NCI-H345 treated with DMSO at 0.1 percent for 48 hours (cell line): ENCODE results near the gene NR4A3.
"Not testable (repeated sequence)": the region's sequence is repeated elsewhere in the genome, so short reads cannot be mapped to it uniquely, and the experiment has no call there.

Experiments used
- DNase-seq: peaks from one replicate; lab custom pipeline; 2025; ENCODE audit not compliant: unreplicated experiment; lab: John Stamatoyannopoulos, UW

The NR4A3 gene

DNA sequence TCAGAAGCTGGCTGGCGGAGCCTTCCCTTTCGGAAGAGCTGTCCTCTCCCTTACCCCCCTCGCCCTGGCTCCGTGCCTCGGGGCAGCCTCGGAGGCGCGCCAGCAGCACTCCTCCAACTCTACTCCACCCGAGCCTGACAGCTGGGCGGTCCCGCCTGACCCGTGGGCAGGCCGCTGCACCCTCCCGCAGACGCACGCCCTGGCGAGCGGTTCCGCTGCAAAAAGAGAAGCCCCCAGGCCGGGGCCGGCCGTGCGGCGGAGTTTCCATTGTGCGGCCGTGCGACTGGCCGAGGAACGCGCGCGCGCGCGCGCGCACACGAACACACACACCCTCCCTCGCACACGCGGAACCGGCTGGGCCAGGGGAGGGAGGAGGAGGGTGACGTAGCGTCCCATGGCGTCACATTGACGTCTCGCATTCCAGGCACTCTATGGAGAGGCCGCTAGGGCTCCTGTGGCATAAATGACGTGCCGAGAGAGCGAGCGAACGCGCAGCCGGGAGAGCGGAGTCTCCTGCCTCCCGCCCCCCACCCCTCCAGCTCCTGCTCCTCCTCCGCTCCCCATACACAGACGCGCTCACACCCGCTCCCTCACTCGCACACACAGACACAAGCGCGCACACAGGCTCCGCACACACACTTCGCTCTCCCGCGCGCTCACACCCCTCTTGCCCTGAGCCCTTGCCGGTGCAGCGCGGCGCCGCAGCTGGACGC, at the start of gene NR4A3:
Gene NR4A3 (plus strand): TSS at position 490 of the 713 bp plus-strand sequence. CDS start 6,158 bp downstream, outside the sequence.
- DNase-seq: peak; percentile 79

DNA sequence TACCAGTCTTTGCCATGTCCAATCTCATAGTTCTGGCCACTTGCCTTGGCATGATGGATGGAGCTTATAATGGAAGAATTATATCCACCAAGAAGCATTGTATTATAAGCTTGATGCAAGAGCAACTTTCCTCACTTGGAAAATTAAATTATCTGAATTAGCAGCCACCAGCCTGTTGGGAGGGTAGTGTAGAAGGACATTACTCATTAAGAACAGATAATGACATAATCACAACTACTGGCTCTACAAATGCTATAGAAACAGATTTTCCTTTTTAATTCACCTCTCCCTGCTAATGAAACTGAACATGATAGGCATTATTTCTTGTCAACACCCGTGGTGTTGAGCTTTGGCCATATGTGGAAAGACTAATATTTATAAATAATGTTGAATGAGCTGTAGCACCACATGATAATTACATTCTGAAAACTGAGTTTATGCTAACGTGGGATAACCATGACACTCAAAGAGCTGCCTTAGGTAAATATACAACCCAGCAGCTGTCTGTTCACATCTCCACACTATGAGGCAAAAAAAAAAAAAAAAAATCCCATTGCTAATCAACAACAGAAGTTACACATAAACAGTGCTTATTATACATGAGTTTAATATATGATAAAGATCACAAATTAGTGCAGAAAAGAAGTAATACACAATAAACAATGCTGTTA, 48.1 kb upstream of the NR4A3 start:
- DNase-seq: no peak

DNA sequence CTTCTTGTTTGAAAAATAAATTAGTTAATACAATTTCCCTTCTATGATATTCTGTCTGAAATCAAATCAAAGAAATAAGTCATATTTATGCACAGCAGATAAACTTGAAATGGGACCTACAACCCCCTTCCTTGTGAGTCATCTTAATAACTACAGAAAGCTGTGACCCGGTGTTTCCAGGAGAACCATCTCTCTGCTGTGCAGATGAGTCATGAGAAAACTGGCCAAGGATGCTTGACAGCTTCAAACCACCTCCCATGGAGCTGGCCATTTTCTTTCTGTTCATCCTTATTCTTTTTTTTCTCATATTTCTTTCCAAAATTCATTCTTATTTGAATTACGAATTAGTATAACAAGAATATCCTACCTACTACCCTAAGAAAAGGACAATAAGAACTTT, 43.4 kb upstream of the NR4A3 start:
- no peak for DNase-seq

DNA sequence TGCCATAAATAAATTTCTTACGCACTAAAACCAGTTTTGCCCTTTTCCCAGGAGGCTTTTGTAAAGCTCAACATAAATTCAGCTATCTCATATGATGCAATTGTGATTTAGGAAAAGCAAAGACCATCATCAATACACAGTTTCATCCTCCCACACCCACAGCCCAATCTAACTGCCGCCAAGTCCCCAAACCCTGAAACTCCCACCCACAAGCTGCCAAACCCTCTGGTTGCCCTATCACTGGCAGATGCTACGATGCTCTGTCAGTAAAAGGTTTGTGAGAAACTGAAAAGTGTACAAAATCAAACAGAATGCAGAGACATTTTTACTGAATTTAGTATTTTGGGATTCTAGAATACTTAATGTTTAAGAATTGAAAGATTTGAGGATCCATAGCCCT, 42.8 kb upstream of the NR4A3 start:
- DNase-seq: no peak

DNA sequence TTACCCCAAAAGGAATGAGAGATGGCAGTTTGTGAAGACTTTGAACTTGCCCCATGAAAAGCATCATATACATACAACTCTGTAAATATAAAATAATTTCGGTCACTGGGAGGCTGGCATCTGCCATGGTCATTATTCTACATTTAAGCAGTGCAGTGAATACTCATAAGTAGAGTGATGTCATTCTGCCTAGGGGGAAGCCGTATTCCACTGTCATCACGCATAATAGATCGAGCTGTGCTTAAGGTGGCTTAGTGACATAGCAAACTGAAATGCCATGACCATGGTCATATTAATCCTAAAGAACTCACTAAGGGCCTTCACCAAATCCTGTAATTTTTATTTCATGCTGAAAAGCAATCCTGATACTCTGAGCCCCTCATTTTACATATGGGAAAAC, 42.4 kb upstream of the NR4A3 start:
- DNase-seq: no peak

DNA sequence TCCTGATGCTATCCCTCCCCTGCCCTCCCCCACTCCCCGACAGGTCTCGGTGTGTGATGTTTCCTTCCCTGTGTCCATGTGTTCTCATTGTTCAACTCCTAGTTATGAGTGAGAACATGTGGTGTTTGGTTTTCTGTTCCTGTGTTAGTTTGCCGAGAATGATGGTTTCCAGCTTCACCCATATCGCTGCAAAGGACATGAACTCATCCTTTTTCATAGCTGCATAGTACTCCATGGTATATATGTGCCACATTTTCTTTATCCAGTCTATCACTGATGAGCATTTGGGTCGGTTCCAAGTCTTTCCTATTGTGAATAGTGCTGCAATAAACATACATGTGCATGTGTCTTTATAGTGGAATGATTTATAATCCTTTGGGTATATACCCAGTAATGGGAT, 39.3 kb upstream of the NR4A3 start:
- DNase-seq: not testable (repeated sequence)

DNA sequence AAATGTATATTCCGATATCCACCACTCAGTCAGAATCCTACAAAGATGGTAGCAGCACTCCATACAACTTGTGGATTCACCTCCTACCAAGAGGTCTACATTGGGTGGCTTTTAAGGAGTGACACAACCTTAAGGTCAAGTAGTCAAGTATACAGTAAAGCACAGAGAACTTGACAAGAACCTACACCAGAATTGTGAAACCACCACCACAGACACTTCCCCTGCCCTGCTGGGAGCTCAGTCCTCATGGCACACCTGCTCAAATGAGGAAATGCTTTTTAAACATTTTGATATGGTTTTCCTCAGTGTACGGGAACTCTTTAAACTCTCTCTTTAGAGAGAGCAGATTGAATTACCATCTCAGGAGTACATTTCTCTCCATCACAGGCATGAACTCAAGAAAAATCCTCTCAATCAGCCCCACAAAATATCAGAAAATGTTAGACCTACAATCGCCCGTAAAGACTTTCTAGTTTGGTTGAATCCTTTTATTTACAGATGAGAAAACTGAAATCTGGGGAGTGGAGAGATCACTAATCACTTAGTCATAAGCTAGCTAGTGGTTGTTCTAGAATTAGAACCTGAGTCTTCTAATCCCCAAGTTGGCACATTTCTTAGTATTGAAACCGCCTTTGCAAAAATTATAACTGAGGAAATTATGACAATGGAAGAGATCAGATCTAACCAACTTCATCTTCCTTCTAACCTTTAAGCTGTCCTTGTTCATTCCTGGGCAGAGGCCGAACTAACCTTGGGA, 38.5 kb upstream of the NR4A3 start:
- no peak for DNase-seq

DNA sequence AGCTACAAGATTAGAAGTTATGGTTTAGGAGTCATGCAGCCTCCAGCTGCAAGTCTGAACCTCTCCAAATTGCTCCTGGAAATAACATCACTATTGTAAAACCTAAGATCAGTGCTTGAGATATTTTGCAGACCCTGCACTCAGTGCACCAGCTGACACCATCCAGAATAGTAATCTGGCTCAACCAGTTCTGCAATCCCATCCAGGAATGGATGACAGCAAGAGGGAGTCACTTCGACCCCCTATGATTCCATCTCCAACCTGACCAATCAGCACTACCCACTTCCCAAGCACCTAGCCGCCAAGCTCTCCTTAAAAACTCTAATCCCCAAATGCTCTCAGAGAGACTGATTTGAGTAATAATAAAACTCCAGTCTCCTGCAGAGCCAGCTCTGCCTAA, 37.9 kb upstream of the NR4A3 start:
- DNase-seq: no peak

DNA sequence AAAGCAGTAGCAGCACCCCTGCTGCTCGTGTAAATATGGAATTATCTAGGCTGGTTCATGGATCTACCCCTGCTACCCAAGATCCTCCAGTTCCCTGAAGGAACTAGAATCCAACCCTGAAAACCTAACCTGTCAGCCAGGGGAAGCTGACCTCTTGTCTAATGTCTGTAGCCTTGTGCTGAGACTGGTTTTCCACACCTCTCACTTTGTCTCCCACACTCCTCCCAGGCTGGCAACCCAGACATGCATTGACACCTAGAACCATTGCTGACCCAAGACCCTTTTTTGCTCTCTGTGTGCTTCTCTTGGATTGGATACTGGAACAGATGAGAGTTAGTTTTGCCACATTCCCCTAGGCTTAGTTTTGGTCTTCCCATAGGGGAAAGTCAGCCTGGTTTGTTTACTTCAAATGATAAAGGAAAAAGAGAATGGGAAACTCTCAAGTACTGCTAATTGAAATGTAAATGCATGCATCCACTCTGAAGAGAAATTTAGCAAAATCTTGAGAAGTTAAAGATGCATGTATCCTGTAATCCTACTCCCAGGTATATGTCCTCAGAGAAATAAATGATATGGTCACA, 36.6 kb upstream of the NR4A3 start:
- no peak for DNase-seq

DNA sequence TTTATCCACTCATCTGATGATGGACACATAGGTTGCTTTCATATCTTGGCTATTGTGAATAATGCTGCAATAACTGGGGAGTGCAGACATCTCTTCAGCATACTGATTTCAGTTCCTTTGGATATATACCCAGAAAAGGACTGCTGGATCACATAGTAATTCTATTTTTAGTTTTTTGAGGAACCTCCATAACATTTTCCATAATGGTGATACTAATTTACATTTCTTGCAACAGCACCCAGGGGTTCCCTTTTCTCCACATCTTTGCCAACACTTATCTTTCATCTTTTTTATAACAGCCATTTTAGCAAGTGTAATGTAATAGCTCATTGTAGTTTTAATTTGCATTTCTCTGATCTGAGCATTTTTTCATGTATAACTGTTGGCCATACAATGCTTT, 34.1 kb upstream of the NR4A3 start:
- DNase-seq: no peak

DNA sequence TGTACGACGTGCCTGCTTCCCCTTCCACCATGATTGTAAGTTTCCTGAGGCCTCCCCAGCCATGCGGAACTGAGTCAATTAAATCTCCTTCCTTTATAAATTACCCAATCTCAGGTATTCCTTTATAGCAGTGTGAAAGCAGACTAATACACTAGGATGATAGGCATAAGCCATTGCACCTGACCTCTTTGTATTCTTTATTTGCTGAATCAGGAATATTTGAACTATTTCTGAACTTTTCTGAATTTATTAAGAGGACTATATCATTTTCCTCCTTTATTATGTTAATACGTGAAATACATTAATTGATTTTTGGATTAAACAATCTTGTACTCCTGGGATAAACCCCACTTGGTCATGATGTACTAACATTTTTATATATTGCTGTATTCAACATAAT, 28.2 kb upstream of the NR4A3 start:
- DNase-seq: no peak

DNA sequence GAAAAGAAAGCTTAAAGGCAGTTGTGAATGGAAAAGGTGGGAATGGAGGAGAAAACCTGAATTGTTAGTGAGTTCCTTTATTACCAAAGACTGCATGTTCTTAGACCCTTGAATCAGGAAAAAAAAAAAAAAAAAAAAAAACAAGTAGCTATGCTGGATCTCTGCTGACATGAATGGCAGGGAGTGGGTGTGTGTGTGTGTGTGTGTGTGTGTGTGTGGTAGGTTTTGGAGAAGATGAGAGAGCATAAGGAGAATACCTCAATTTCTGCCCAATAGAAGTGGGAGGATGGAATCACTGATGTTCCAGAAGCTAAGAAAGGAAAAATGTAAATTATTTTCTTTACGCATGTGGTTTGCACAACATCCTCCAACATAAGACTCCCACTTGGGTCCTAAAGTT, 25.5 kb upstream of the NR4A3 start:
- no peak for DNase-seq

DNA sequence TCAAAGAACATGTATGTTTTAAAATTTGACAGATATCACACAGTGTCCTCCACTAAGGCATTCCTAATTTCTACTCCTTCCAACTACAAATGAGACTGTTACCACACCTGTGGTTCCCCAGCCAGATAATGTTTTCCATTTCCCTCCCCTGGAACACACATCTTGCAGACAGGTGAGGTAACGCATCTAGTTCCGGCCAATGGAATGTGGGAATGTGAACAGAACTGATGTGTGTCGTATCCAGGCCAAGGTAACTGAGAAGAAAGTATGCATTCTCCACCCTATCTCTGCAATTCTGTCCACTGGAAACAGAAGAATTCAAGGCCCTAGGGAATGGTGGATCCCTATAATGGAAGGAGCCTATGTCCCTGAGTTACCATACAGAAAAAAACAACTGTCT, 19.9 kb upstream of the NR4A3 start:
- no peak for DNase-seq

DNA sequence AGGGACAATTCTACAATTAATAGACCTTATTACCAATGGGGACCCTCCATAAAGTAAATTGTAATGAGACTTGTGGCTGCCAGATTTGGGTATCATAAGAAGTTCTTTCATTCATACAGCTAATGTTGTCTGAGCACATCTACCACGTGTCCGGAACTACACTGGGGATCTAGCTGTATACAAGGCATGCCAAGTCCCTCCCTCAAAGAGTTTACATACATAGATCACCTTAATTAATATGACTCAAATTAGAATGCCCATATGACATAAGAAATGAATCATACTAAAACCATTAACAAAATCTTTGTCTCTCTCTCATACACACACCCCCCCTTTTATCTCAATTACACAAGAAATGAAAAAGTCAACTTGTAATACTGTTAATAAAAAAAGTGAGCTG, 18.0 kb upstream of the NR4A3 start:
- DNase-seq: no peak

DNA sequence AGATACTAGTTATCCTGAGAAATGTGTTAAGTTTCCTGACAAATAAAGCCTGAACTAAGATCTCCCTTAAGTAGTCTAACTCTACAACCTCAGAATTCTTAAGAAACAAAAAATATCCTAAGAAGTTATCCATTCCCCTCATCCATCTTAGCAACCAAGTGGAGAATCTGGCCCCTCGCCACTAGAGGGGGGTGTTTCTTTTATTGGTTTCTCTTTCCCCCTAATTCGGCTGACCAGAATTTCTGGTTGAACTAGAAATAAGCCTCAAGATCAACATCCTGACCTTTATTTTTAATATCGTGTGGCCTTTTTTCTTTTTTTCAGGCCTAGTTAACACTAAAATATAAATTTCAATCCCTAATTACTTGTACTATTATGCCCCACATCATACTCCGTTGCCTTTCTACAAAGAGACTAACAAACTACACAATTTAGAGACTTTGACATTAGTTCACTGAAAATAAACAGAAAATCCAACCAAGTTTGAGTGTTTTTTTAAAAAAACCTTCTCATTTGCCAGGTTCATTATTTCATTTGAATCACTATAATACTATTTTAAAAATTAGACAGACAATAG, 14.3 kb upstream of the NR4A3 start:
- no peak for DNase-seq

DNA sequence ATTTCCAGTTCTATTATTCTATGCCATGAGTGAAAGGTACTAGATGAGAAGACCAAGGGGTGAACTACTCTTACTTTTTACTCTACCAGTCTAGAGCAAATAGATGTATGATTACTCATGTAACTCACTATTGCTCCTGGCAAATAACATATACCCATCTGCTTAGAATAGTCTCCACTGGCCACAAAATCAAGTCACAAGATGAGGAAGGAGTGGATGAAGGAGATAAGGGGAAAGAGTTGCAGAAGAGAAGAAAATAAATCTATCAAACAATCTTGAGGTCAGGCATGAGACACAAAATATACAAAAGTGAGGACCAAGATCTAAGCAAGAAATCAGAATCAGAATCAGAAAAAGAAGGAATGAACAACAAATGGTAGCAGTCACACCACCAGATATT, 13.7 kb upstream of the NR4A3 start:
- no peak for DNase-seq

DNA sequence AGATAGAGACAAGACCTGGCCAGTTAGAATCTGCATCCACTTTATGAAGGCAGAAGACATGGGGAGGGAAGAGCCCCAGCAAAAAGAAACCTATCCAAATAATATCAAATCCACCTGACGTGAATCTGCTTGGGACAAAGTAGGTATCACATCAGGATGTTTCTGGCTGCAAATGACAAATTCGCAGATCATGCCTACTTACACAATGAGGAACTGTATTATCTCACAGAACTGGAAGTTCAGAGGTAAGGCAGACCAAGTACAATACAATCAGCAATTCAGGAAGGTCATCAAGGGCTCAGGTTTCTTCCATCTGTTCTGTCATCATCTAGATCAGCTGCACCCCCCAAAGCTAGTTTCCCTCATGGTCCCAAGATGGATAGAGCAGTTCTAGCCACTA, 13.2 kb upstream of the NR4A3 start:
- DNase-seq: no peak

DNA sequence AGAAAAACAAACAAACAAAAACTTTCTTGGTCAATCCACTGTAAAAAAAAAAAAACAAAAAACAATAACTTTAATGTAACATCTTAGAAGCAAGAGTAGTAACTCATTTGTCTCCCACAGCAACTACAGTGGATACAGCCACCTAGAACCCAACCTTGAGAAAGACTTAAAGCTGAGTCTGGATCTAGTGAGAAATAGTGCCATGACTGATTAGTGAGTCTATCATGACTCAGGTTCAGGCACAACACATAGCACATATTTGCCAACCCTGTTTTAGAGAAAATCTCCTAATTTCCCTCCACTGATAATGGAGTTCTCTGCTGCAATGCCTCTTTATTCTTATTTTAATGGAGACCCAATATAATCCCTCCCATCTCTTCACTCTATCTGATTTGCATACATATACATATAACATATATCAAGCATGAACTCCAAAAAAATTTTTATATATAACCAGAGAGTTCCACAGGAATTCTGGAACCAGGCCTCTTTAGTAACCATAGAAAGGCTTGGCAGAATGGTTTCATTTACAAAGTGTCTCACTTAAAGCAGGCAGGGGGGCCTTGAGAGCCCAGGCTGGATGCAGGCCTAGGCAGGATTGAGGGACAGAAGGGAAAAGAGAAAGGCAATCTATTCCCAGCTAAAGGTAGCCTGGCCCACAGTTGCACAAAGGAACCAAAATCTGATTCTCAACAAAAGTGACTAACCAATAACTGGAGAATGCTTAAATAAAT, 11.9 kb upstream of the NR4A3 start:
- DNase-seq: no peak

DNA sequence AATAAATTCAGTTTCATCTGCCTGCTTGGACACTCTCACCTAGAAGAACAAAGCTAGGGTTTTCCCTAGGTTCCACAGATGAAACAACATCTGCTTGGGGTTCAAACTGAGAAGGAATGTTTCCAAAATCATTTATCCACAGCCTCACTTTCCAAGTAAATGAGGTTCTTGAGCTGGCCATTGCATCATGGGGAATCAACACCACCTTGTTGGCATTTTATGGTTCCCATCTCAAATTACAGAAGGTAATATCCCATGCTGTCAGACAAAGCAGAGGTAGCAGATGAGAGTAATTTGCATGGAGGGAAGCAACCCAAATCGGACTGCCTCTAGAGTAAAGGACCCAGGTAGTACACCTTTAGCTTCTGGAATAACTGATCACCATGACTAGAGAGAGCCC, 10.5 kb upstream of the NR4A3 start:
- DNase-seq: no peak

DNA sequence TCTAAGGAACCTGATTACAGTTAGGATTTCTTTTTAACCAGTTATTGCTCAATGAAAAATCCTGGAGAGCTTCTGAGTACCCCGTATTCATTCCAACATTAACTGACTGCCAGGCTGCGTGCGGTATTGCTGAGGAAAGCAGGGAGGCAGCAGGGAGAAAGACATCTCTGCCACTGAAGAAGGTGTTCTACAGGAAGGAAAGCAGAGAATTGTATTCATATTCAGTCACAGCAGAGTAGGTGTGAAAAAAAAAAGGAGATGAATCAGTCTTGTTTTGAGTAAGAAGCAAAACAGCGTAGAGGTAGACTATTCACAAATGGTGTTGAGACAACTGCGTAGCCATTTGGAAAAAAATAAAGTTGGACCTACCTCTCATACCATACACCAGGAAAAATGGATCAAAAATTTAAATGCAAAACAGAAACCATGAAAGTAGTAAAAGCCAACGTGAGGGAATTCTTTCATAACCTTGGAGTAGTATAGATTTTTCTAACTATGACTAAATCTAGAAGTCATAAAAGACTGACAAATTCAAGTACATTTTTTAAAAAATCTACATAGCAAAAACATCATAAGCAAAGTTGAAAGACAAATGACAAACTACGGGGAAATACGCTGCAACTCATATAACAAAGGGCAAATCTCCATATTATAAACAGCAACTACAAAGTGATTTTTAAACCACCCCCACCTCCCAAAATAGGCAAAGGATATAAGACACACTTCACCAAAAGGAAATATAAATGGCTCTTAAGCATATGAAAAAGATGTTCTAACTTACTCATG, 9.9 kb upstream of the NR4A3 start:
- DNase-seq: no peak
